K562 (cell line): ENCODE data around the gene IRF6. TPM values are rescaled to one million over a fixed set of nuclear protein-coding genes. Genes with fewer than 3 reads are reported as not detected.

Experiments used
- ATF7 ChIP-seq: fragments of 450-650 bp; IDR thresholded peaks from 2 replicates; pipeline ENCODE4 v1.7.1; 2014; ENCODE audit warnings: mild to moderate bottlenecking, moderate library complexity
- CBX3 ChIP-seq, 2 experiments: IDR thresholded peaks; 1 replicate in 1 of 2; 2 replicates in 1 of 2; pipeline ENCODE4 v1.6.1; 2012; ENCODE audit warnings: inconsistent platforms in 2 of 2, low read length in 2 of 2, borderline replicate concordance in 1 of 2, control low read depth in 1 of 2
- CSDE1 ChIP-seq, 2 experiments: fragments of 450-650 bp; IDR thresholded peaks; 2 replicates each; pipeline ENCODE4 v1.6.1; 2016; ENCODE audit warnings: mild to moderate bottlenecking in 1 of 2
- DPF2 ChIP-seq: fragments of 450-650 bp; IDR thresholded peaks from 2 replicates; pipeline ENCODE4 v1.6.1; 2016
- FOS ChIP-seq: IDR thresholded peaks from 3 replicates; pipeline ENCODE4 v1.6.1; 2011; ENCODE audit not compliant: insufficient read length; ENCODE audit errors: extremely low read depth
- JUN ChIP-seq, 2 experiments: sonication (generic) in 1 of 2; formaldehyde crosslinking in 1 of 2; IDR thresholded peaks; 2 replicates each; pipeline versions ENCODE4 v1.6.1 to v1.8.0; 2012 to 2022; ENCODE audit warnings: borderline replicate concordance in 2 of 2, mild to moderate bottlenecking in 2 of 2, improper control_type of control experiment in 1 of 2, low read depth in 1 of 2, low read length in 1 of 2, missing genetic modification reagents in 1 of 2
- KHSRP ChIP-seq: fragments of 450-650 bp; IDR thresholded peaks from 2 replicates; pipeline ENCODE4 v1.6.1; 2017
- NR3C1 ChIP-seq: sonication (generic); formaldehyde crosslinking; IDR thresholded peaks from 2 replicates; pipeline ENCODE4 v1.8.1; 2022; ENCODE audit warnings: missing genetic modification reagents
- POLR2H ChIP-seq: IDR thresholded peaks from 2 replicates; pipeline ENCODE4 v1.6.1; 2016; ENCODE audit warnings: missing genetic modification characterization, low read depth, mild to moderate bottlenecking, control low read depth, missing compliant biosample characterization, moderate library complexity
- PTTG1 ChIP-seq: fragments of 450-650 bp; IDR thresholded peaks from 2 replicates; pipeline ENCODE4 v1.6.1; 2016; ENCODE audit warnings: low read depth, mild to moderate bottlenecking, missing genetic modification characterization, missing compliant biosample characterization
- USF1 ChIP-seq: sonication (generic); formaldehyde crosslinking; IDR thresholded peaks from 2 replicates; pipeline ENCODE4 v1.9.0; 2022; ENCODE audit warnings: mild to moderate bottlenecking, missing genetic modification reagents
- ZBTB49 ChIP-seq: sonication (generic); formaldehyde crosslinking; IDR thresholded peaks from 2 replicates; pipeline ENCODE4 v1.8.0; 2022; ENCODE audit warnings: missing genetic modification reagents, mild to moderate bottlenecking, borderline replicate concordance
- ZFP36 ChIP-seq: fragments of 150-350 bp; IDR thresholded peaks from 2 replicates; pipeline ENCODE4 v1.6.1; 2018; ENCODE audit warnings: low read length, low read depth; ENCODE audit not compliant: partially characterized antibody
- ZFX ChIP-seq: sonication (generic); formaldehyde crosslinking; IDR thresholded peaks from 2 replicates; pipeline ENCODE4 v1.8.0; 2022; ENCODE audit warnings: mild to moderate bottlenecking, missing genetic modification reagents, moderate library complexity
- polyA plus RNA-seq, 8 experiments: library from polyadenylated mRNA; depleted of rRNA in 4 of 8; stranded (reverse) in 5 of 8; unstranded in 3 of 8; fragments of >200 nt; fragmentation: Nextera tagmentation in 2 of 8; fragmentation: Illumina TruSeq in 1 of 8; extraction: Ambion mirVana in 2 of 8; extraction: Trizol in 1 of 8; gene quantifications; 2 replicates each; pipeline versions ENCODE4 v1.2.1 to v1.2.3, GENCODE V29; 2011 to 2014; ENCODE audit warnings: inconsistent platforms in 1 of 8, missing spikeins in 1 of 8
- total RNA-seq, 7 experiments: library from RNA; depleted of rRNA in 6 of 7; stranded (reverse); fragments of >200 nt in 6 of 7; fragmentation: Illumina TruSeq in 2 of 7; extraction: Trizol in 2 of 7; gene quantifications; 2 replicates each; pipeline versions ENCODE4 v1.2.1 to v1.2.3, GENCODE V29; 2011 to 2021; ENCODE audit warnings: low replicate concordance in 1 of 7
- TF ChIP-seq, protein P1 (sequence below): fragments of 450-650 bp; IDR thresholded peaks from 2 replicates; pipeline ENCODE4 v1.6.1; 2018; ENCODE audit warnings: mild to moderate bottlenecking, low read depth; ENCODE audit not compliant: partially characterized antibody
- TF ChIP-seq, protein P2 (sequence below): sonication (generic); formaldehyde crosslinking; IDR thresholded peaks from 2 replicates; pipeline ENCODE4 v1.8.0; 2022; ENCODE audit warnings: missing genetic modification reagents, mild to moderate bottlenecking, borderline replicate concordance
- TF ChIP-seq, protein P3 (sequence below), 2 experiments: fragments of 450-650 bp; conservative IDR thresholded peaks; 2 replicates each; pipeline ENCODE4 v1.6.1; 2017; ENCODE audit warnings: mild to moderate bottlenecking in 2 of 2, moderate library complexity in 2 of 2
- TF ChIP-seq, protein P4 (sequence below), 2 experiments: fragments of 450-650 bp in 1 of 2; sonication (generic) in 1 of 2; formaldehyde crosslinking; conservative IDR thresholded peaks; 2 replicates each; pipeline versions ENCODE4 v1.4.0 to v1.8.1; 2020 to 2022; ENCODE audit warnings: mild to moderate bottlenecking in 1 of 2, missing genetic modification reagents in 1 of 2

IRF6 gene
- total and polyA plus RNA-seq, 9 of the 15 experiments (the other 6 are each of a cell fraction or from before 2014, with no cell fraction given) = 0.03 to 0.65 (median 0.17) TPM

DNA sequence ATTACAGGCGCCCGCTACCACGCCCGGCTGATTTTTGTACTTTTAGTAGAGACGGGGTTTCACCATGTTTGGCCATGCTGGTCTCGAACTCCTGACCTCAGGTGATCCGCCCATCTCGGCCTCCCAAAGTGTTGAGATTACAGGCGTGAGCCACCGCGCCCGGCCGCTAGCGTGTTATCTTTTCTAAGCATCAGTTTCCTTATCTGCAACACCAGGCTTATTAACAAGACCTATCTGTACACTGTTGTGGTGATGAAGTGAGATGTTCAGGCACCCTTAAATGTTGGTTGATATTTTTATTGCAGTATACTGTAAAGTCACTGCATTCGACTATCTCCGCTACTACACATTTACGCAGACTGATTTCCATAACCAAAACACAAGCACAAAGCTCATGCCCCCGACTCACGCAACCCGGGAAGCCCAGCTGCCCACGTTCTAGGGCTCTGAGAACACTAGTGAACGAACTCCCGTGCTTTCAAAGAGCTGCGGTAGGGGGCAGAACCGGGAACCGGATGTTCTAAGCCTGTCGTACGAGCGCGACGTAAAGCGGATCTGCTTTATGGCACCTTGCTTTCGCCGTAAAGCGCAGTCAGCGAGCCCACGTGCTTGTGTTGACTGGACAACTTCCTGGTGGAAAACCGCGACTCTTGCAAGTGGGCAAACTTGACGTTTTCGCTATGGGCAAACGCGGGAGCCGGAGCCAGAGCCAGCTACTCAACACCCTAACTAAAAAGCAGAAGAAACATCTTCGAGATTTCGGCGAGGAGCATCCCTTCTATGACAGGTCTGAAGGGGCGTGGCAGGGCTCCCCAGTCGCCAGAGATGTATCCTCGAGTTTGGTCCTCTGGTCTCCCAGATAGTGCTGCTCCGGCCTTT is 21.7 kb upstream of the IRF6 start, which contains the start of gene UTP25 (continued):
- TF ChIP-seq JUN (IDR thresholded peaks at IDR 0.05; ENCODE audit: borderline replicate concordance, low read depth, low read length) (peak; percentile 90; the same call in 1 of the 2 replicates), JUN (CRISPR knock-in tag; IDR thresholded peaks at IDR 0.05; ENCODE audit: borderline replicate concordance) (no peak), ZBTB49 (no peak), FOS (peak; percentile 42), ATF7 (peak; percentile 90), KHSRP (no peak), ZFX (CRISPR knock-in tag) (peak; percentile 41; the same call in 1 of the 2 replicates), USF1 (CRISPR knock-in tag) (peak; percentile 91), PTTG1 (tag) (no peak), NR3C1 (no peak), CBX3 (IDR thresholded peaks at IDR 0.05; ENCODE audit: borderline replicate concordance in 1 of 2, low read length in 2 of 2) (peak in 1 of 2 experiments; percentile 40; a peak in 1 of 3 replicates), ZFP36 (no peak), DPF2 (peak; percentile 94), POLR2H (tag) (peak; percentile 67), CSDE1 (IDR thresholded peaks at IDR 0.05) (no peak)
- TF ChIP-seq, protein P1, sequence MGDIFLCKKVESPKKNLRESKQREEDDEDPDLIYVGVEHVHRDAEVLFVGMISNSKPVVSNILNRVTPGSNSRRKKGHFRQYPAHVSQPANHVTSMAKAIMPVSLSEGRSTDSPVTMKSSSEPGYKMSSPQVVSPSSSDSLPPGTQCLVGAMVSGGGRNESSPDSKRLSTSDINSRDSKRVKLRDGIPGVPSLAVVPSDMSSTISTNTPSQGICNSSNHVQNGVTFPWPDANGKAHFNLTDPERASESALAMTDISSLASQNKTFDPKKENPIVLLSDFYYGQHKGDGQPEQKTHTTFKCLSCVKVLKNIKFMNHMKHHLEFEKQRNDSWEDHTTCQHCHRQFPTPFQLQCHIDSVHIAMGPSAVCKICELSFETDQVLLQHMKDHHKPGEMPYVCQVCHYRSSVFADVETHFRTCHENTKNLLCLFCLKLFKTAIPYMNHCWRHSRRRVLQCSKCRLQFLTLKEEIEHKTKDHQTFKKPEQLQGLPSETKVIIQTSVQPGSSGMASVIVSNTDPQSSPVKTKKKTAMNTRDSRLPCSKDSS = no peak
- TF ChIP-seq, protein P2, sequence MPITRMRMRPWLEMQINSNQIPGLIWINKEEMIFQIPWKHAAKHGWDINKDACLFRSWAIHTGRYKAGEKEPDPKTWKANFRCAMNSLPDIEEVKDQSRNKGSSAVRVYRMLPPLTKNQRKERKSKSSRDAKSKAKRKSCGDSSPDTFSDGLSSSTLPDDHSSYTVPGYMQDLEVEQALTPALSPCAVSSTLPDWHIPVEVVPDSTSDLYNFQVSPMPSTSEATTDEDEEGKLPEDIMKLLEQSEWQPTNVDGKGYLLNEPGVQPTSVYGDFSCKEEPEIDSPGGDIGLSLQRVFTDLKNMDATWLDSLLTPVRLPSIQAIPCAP (CRISPR knock-in tag) = no peak
- TF ChIP-seq, protein P3, sequence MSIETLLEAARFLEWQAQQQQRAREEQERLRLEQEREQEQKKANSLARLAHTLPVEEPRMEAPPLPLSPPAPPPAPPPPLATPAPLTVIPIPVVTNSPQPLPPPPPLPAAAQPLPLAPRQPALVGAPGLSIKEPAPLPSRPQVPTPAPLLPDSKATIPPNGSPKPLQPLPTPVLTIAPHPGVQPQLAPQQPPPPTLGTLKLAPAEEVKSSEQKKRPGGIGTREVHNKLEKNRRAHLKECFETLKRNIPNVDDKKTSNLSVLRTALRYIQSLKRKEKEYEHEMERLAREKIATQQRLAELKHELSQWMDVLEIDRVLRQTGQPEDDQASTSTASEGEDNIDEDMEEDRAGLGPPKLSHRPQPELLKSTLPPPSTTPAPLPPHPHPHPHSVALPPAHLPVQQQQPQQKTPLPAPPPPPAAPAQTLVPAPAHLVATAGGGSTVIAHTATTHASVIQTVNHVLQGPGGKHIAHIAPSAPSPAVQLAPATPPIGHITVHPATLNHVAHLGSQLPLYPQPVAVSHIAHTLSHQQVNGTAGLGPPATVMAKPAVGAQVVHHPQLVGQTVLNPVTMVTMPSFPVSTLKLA (conservative IDR thresholded peaks at IDR 0.05) = peak; percentile 100
- TF ChIP-seq, protein P4, sequence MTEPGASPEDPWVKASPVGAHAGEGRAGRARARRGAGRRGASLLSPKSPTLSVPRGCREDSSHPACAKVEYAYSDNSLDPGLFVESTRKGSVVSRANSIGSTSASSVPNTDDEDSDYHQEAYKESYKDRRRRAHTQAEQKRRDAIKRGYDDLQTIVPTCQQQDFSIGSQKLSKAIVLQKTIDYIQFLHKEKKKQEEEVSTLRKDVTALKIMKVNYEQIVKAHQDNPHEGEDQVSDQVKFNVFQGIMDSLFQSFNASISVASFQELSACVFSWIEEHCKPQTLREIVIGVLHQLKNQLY (CRISPR knock-in tag; conservative IDR thresholded peaks at IDR 0.05) = no peak
